Transverse colon (tissue), 4 donors: Measurements from ENCODE around the gene LTB4R. TPM values are rescaled to one million over a fixed set of nuclear protein-coding genes. Genes with fewer than 3 reads are reported as not detected.

Source experiments
- DNase-seq: peaks from one replicate; pipeline ENCODE4 v3.0.0-alpha.2; 2019
- H3K27ac ChIP-seq, 4 donors: fragments of 200-600 bp; sonication (generic); 2 replicates each; pipeline ENCODE4 v1.5.1; 2016 to 2018; ENCODE audit warnings: inconsistent platforms in 4 of 4
- H3K27me3 ChIP-seq: fragments of 200-600 bp; sonication (generic); 2 replicates; pipeline ENCODE4 v1.5.1; 2017; ENCODE audit warnings: inconsistent platforms
- H3K36me3 ChIP-seq, 4 donors: fragments of 200-600 bp; sonication (generic); 2 replicates each; pipeline ENCODE4 v1.5.1; 2017 to 2019; ENCODE audit warnings: inconsistent platforms in 4 of 4
- H3K4me1 ChIP-seq, 4 donors: fragments of 200-600 bp; sonication (generic); 2 replicates each; pipeline ENCODE4 v1.5.1; 2017 to 2020; ENCODE audit warnings: inconsistent platforms in 4 of 4
- H3K4me3 ChIP-seq, 4 donors: fragments of 200-600 bp; sonication (generic); 1 replicate in 1 of 4; 2 replicates in 3 of 4; pipeline versions ENCODE4 v1.5.1 to v1.6.1; 2017 to 2019; ENCODE audit warnings: inconsistent platforms in 4 of 4
- H3K9me3 ChIP-seq, 2 donors: fragments of 200-600 bp; sonication (generic); 2 replicates each; pipeline ENCODE4 v1.5.1; 2017 to 2019; ENCODE audit warnings: inconsistent platforms in 2 of 2
- EP300 ChIP-seq: sonication (generic); formaldehyde crosslinking; IDR thresholded peaks from one replicate; pipeline ENCODE4 v1.6.1; 2017; ENCODE audit warnings: antibody characterized with exemption, low read depth
- POLR2A ChIP-seq: fragments of 450-650 bp; IDR thresholded peaks from one replicate; pipeline ENCODE4 v1.6.1; 2016; ENCODE audit warnings: antibody characterized with exemption, mild to moderate bottlenecking, moderate library complexity
- POLR2AphosphoS5 ChIP-seq, 3 donors: sonication (generic); formaldehyde crosslinking; IDR thresholded peaks; one replicate each; pipeline ENCODE4 v1.6.1; 2016; ENCODE audit warnings: antibody characterized with exemption in 3 of 3
- WGBS, 2 donors: methylation state at CpG; one replicate each; pipeline ENCODE4 v1.1.5; 2018; ENCODE audit warnings: low coverage in 1 of 2; 5-methylcytosine and 5-hydroxymethylcytosine counted together
- in situ Hi-C, 4 donors: fragments of 200-750 bp; cut with MboI; loops; one replicate each; pipeline versions ENCODE4 v1.15.0 to v1.15.1; 2017; ENCODE audit warnings: low sequenced_read_pairs in 3 of 4, low pct_ligation_motif_present in 1 of 4, low pct_unique_long_range_greater_than_20kb in 1 of 4
- intact Hi-C: fragments of 100-400 bp; cut with DNase I; formaldehyde crosslinking; loops from one replicate; pipeline ENCODE4 v1.15.1; 2023; ENCODE audit warnings: low total_unique reads
- total RNA-seq, 4 donors: library from RNA; depleted of rRNA; stranded (reverse); fragments of >200 nt; gene quantifications; one replicate each; pipeline ENCODE4 v1.1.0, GENCODE V29; 2016
- TF ChIP-seq, protein P1 (sequence below), 5 experiments: fragments of 200-600 bp in 3 of 5; fragments of 450-650 bp in 2 of 5; sonication (generic) in 3 of 5; IDR thresholded peaks; 1 replicate in 2 of 5; 2 replicates in 3 of 5; pipeline ENCODE4 v1.5.1; 2016 to 2017; ENCODE audit warnings: antibody characterized with exemption in 5 of 5, inconsistent platforms in 3 of 5, mild to moderate bottlenecking in 2 of 5, moderate library complexity in 1 of 5

Gene LTB4R
- total RNA-seq, 4 donors from 2014 or later, result 1.1 to 8.3 (median 6.2) TPM

DNA sequence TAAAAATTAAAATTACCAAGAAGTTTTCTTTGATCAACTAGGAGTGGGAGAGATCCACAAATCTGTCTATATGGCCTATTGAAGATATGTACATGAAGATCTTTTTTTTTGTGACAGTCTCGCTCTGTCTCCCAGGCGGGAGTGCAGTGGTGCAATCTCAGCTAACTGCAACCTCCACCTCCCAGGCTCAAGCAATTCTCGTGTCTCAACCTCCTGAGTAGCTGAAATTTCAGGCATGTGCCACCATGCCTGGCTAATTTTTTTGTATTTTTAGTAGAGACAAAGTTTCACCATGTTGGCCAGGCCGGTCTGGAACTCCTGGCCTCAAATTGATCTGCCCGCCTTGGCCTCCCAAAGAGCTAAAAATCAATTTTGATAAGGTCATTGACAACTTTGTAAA lies 52.1 kb downstream of the LTB4R start:
- Histone ChIP-seq H3K27me3 (peaks cover 11% of the 10 kb centered on the region), H3K9me3 (no peaks in the 10 kb centered on the region), H3K36me3 (no peaks in the 10 kb centered on the region), H3K4me3 (no peak overlapping the region), H3K27ac (no peak overlapping the region), H3K4me1 (peaks cover 6 to 34% (median 24%) of the 10 kb centered on the region in 4 donors)
- 88 to 90% methylated on average over 5 of the region's 5 CpGs for WGBS, 2 donors
- in situ Hi-C loops, result loop anchor here in 2 of 4 donors (10.0 kb wide), 1 partner anchor 71 kb away; no protein-coding TSS in a partner anchor
- TF ChIP-seq EP300, result no peak
- TF ChIP-seq POLR2A, result no peak
- TF ChIP-seq, protein P1, sequence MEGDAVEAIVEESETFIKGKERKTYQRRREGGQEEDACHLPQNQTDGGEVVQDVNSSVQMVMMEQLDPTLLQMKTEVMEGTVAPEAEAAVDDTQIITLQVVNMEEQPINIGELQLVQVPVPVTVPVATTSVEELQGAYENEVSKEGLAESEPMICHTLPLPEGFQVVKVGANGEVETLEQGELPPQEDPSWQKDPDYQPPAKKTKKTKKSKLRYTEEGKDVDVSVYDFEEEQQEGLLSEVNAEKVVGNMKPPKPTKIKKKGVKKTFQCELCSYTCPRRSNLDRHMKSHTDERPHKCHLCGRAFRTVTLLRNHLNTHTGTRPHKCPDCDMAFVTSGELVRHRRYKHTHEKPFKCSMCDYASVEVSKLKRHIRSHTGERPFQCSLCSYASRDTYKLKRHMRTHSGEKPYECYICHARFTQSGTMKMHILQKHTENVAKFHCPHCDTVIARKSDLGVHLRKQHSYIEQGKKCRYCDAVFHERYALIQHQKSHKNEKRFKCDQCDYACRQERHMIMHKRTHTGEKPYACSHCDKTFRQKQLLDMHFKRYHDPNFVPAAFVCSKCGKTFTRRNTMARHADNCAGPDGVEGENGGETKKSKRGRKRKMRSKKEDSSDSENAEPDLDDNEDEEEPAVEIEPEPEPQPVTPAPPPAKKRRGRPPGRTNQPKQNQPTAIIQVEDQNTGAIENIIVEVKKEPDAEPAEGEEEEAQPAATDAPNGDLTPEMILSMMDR (IDR thresholded peaks at IDR 0.05), result no peak
- no peak for TF ChIP-seq POLR2AphosphoS5 (IDR thresholded peaks at IDR 0.05)
- DNase-seq, result no peak
- intact Hi-C loops, result no loop called here

DNA sequence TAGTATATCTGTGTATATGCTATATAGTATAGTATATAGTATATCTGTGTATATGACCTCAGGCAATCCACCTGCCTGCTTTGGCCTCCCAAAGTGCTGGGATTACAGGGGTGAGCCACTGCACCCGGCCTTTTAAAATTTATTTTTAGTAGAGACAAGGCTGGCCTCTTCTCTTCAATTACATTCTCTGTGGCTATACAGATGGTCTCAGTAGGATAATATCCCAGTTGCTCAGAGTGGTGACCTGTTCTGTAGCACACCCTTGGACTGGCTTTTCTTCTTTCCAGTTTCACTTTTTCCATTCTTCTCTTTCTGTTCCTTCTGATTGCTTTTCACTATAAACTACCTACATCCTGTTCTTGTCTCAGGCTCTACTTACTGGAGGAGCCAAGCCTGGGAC lies 53.5 kb downstream of the LTB4R start:
- in situ Hi-C loops, result loop anchor here in 2 of 4 donors (10.0 kb wide), 1 partner anchor 70 kb away; no protein-coding TSS in a partner anchor
- WGBS, 2 donors, result 73 to 76% methylated on average over 1 of the region's 1 CpG
- H3K27ac ChIP-seq, result peak overlapping the region; percentile 89 to 93 (median 90)

DNA sequence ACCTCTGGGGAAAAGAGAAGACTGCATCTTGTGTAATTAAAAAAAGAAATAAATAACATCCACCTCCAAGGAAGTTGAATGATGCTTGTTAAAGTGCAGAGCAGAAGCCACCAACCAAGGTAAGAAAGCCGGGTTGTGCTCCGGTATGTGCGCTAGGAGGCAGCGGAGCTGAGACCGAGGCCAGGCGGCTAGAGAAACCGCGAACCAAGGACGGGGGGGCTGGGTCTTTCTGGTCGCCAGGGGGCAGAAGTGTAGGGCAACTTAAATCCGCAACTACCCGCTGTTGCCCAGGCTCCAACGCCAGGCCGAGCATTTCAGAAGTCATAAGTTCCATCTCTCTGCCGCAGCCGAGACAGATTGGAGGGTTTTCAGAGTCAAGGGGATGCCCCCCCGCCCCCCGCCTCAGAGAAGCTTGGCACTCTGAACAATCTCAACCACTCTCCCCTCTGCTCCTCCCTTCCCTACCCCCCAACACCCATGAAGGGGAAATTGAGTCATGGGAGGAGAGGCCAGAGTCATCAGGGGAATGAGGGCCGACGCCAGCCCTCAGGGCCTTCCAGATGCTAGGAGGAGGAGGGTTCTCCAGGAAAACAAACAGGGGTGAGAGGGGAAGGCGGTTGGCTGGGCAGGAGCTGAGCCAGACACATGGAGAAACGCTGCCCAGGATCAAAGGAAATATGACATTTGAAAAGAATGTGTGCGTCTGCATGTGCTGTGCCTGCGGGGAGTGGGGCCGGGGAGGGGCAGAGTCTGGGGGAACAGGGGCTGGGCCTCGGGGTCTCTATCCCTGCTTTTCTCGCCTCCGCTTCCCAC lies 54.5 kb downstream of the LTB4R start:
- in situ Hi-C loops (loop anchor here in 2 of 4 donors (10.0 kb wide), 1 partner anchor 69 kb away; no protein-coding TSS in a partner anchor), intact Hi-C loops (no loop called here)
- 3 to 8% methylated on average over 9 to 28 of the region's 28 CpGs for WGBS, 2 donors
- peak; percentile 92 for DNase-seq
- TF ChIP-seq, protein P1 (IDR thresholded peaks at IDR 0.05), result peak; percentile 80 to 98 (median 92)
- TF ChIP-seq EP300 (no peak), POLR2A (no peak), POLR2AphosphoS5 (IDR thresholded peaks at IDR 0.05) (peak in 1 of 3 donors; percentile 34)
- H3K27ac ChIP-seq, result peak overlapping the region; percentile 89 to 93 (median 90)
- no peaks in the 10 kb centered on the region for H3K9me3 ChIP-seq
- H3K36me3 ChIP-seq, result no peaks in the 10 kb centered on the region
- H3K4me3 ChIP-seq, result peak overlapping the region; percentile 24 to 68 (median 57)
- peaks cover 16% of the 10 kb centered on the region for H3K27me3 ChIP-seq
- H3K4me1 ChIP-seq, result peaks cover 6 to 41% (median 28%) of the 10 kb centered on the region in 4 donors

More for the DNA sequence above, 53.5 kb downstream of the LTB4R start:
- Histone ChIP-seq H3K4me1 (peaks cover 6 to 41% (median 28%) of the 10 kb centered on the region in 4 donors), H3K4me3 (no peak overlapping the region), H3K27me3 (peaks cover 16% of the 10 kb centered on the region), H3K9me3 (no peaks in the 10 kb centered on the region), H3K36me3 (no peaks in the 10 kb centered on the region)
- intact Hi-C loops, result no loop called here
- no peak for DNase-seq
- TF ChIP-seq POLR2A (no peak), EP300 (no peak), POLR2AphosphoS5 (IDR thresholded peaks at IDR 0.05) (no peak)
- TF ChIP-seq, protein P1 (IDR thresholded peaks at IDR 0.05), result no peak

DNA sequence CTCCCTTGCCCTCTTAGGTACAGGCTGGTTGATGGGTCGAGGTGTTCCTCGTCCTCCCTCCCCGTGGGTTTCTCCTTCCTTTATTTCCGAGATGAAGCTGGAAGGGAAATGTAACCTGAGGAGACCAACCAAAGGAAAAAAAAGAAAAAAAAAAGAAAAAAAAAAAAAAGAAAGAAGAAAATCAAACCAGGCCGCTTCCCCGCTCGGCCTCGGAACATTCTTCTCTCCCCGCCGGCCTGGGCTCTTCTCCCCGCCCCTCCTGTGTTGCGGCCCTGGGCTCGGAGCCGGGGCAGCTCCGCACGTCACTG lies 55.1 kb downstream of the LTB4R start:
- WGBS, 2 donors, result 0 to 1% methylated on average over 9 to 16 of the region's 16 CpGs

More for the DNA sequence above, 55.1 kb downstream of the LTB4R start:
- DNase-seq, result no peak
- Histone ChIP-seq H3K4me1 (peaks cover 6 to 41% (median 28%) of the 10 kb centered on the region in 4 donors), H3K27ac (peak overlapping the region; percentile 89 to 93 (median 90)), H3K4me3 (peak overlapping the region; percentile 24 to 68 (median 57)), H3K36me3 (no peaks in the 10 kb centered on the region), H3K9me3 (no peaks in the 10 kb centered on the region), H3K27me3 (peaks cover 16% of the 10 kb centered on the region)
- TF ChIP-seq POLR2AphosphoS5 (IDR thresholded peaks at IDR 0.05) (peak in 2 of 3 donors; percentile 81 to 82), EP300 (no peak), POLR2A (no peak)
- TF ChIP-seq, protein P1 (IDR thresholded peaks at IDR 0.05), result no peak
- intact Hi-C loops (no loop called here), in situ Hi-C loops (loop anchor here in 2 of 4 donors (10.0 kb wide), 1 partner anchor 68 kb away; no protein-coding TSS in a partner anchor)
